Adrenal gland (tissue), 12 donors: ENCODE data around the gene C22orf31. TPM values are rescaled to one million over a fixed set of nuclear protein-coding genes. Genes with fewer than 3 reads are reported as not detected.

ENCODE experiments used
- DNase-seq, 7 donors: peaks; one replicate each; pipeline ENCODE4 v3.0.0-alpha.2; 2019 to 2020
- H3K27ac ChIP-seq, 5 donors: fragments of 200-600 bp; sonication (generic) in 4 of 5; 1 replicate in 3 of 5; 2 replicates in 2 of 5; pipeline versions ENCODE4 v1.5.1 to v1.8.0; 2016 to 2020; ENCODE audit warnings: mild to moderate bottlenecking in 1 of 5
- H3K27me3 ChIP-seq: fragments of 200-600 bp; 2 replicates; pipeline ENCODE4 v1.8.0; 2021
- H3K36me3 ChIP-seq, 2 donors: fragments of 200-600 bp; replicated peaks in 1 of 2; 1 replicate in 1 of 2; 2 replicates in 1 of 2; pipeline versions ENCODE4 v1.5.1 to v1.8.0; 2018 to 2022
- H3K4me1 ChIP-seq, 2 donors: fragments of 200-600 bp; replicated peaks in 1 of 2; 1 replicate in 1 of 2; 2 replicates in 1 of 2; pipeline versions ENCODE4 v1.5.1 to v1.8.0; 2018 to 2021
- H3K4me3 ChIP-seq, 4 donors: fragments of 200-600 bp; sonication (generic) in 3 of 4; one replicate each; pipeline ENCODE4 v1.5.1; 2016 to 2018
- H3K9me3 ChIP-seq, 3 donors: fragments of 200-600 bp; sonication (generic) in 1 of 3; replicated peaks in 1 of 3; 1 replicate in 2 of 3; 2 replicates in 1 of 3; pipeline versions ENCODE4 v1.5.1 to v1.8.0; 2016 to 2021
- POLR2A ChIP-seq, 2 donors: fragments of 450-650 bp; IDR thresholded peaks; one replicate each; pipeline ENCODE4 v1.6.1; 2017; ENCODE audit warnings: antibody characterized with exemption in 2 of 2, mild to moderate bottlenecking in 2 of 2, moderate library complexity in 1 of 2
- WGBS, 4 donors: extraction: QIAGEN DNeasy Blood & Tissue Kit in 2 of 4; methylation state at CpG; one replicate each; pipeline versions ENCODE4 v1.1.5 to v1.1.7; 2013 to 2017; 5-methylcytosine and 5-hydroxymethylcytosine counted together
- intact Hi-C, 2 donors: fragments of 100-400 bp; cut with DNase I; formaldehyde crosslinking; loops; one replicate each; pipeline versions ENCODE4 v1.14.1 to v1.15.0; 2022 to 2023
- polyA plus RNA-seq, 3 donors: library from polyadenylated mRNA; stranded (reverse); fragments of 200-250 nt in 2 of 3; fragments of 350-450 nt in 1 of 3; fragmentation: Illumina TruSeq in 1 of 3; extraction: RNeasy Lipid Tissue Mini Kit (QIAGEN cat#74804) in 1 of 3; gene quantifications; one replicate each; pipeline ENCODE4 v1.2.3, GENCODE V29; 2013 to 2014
- total RNA-seq, 9 donors: library from RNA; depleted of rRNA in 4 of 9; stranded (reverse); fragments of >200 nt in 4 of 9; fragments of 120-200 nt in 1 of 9; fragmentation: NEBNext Ultra II Directional in 1 of 9; extraction: Animal tissue kit (Norgen Biotek cat#: 25700) in 1 of 9; gene quantifications; one replicate each; pipeline versions ENCODE4 v1.1.0 to v1.2.4, GENCODE V29; 2013 to 2023
- TF ChIP-seq, protein P1 (sequence below), 6 experiments: fragments of 450-650 bp in 4 of 6; fragments of 200-600 bp in 2 of 6; sonication (generic) in 1 of 6; IDR thresholded peaks; 1 replicate in 5 of 6; 2 replicates in 1 of 6; pipeline versions ENCODE4 v1.5.1 to v1.8.0; 2016 to 2021; ENCODE audit warnings: antibody characterized with exemption in 6 of 6, mild to moderate bottlenecking in 2 of 6, moderate library complexity in 1 of 6
- donor health status: healthy with polysubstance abuse.
- donor health status: Bipolar disorder and iron deficiency.
- donor health status: DM: yes; HTN: yes; CAD: no.
- donor health status: DM: no; HTN: no; CAD: no.
- donor health status: DM: no; HTN: no; CAD: no.
- donor health status: DM: yes; HTN: yes; CAD: no.

The C22orf31 gene
- total and polyA plus RNA-seq, 12 donors = 0.11 to 1.9 (median 0.90) TPM; not detected in 8

DNA sequence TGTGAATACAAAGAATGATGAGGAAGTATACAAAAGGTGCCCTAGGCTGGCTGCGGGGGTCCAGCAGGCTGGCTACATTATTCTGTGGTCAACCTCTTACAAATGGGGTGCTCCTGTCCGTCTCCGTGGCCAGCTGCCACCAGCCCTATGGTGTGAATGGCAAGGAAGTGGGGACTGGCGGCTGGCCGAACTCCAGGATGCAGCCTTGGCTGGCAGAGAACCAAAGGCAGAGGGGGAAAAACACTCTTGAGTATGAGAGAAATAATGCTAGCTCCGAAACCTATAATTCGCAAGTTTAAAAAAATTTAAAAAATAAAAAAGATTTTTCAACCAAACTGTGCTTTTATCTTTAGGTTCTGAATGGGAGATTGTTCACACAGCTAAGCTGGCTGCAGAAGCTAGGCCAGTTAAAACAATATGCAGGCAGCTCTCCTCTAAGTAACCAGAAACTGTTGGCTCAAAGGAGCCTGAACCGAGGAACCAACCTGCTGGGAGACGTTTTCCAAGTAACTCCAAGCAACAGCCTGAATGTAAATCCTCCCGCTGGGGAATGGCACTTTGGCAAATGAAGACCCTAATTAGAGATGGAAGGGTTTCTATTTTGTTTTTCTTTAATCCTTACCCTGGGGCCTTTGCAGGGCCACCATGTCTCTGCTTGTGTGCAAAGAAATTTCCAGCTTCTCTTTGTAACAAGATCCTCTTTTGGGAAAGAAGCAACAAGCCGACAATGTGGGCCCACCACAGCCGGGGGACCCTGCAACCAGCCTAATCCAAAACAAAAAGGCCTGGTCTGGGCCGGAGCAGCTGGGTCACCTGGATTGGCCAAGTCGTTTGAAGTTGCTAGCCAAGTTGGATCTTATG is 50.2 kb downstream of the C22orf31 start:
- Histone ChIP-seq H3K4me1 (peaks cover 6 to 34% of the 10 kb centered on the region in 2 donors), H3K4me3 (no peak overlapping the region), H3K27ac (peak overlapping the region in 1 of 5 donors; percentile 32), H3K27me3 (no peaks in the 10 kb centered on the region), H3K36me3 (no peaks in the 10 kb centered on the region), H3K9me3 (no peaks in the 10 kb centered on the region)
- intact Hi-C loops = no loop called here
- TF ChIP-seq POLR2A (IDR thresholded peaks at IDR 0.05) = no peak
- TF ChIP-seq, protein P1, sequence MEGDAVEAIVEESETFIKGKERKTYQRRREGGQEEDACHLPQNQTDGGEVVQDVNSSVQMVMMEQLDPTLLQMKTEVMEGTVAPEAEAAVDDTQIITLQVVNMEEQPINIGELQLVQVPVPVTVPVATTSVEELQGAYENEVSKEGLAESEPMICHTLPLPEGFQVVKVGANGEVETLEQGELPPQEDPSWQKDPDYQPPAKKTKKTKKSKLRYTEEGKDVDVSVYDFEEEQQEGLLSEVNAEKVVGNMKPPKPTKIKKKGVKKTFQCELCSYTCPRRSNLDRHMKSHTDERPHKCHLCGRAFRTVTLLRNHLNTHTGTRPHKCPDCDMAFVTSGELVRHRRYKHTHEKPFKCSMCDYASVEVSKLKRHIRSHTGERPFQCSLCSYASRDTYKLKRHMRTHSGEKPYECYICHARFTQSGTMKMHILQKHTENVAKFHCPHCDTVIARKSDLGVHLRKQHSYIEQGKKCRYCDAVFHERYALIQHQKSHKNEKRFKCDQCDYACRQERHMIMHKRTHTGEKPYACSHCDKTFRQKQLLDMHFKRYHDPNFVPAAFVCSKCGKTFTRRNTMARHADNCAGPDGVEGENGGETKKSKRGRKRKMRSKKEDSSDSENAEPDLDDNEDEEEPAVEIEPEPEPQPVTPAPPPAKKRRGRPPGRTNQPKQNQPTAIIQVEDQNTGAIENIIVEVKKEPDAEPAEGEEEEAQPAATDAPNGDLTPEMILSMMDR (IDR thresholded peaks at IDR 0.05) = no peak
- WGBS, 4 donors = 46 to 64% (median 58%) methylated on average over 14 of the region's 14 CpGs
- DNase-seq = peak in 3 of 7 donors; percentile 22 to 49 (median 37)

DNA sequence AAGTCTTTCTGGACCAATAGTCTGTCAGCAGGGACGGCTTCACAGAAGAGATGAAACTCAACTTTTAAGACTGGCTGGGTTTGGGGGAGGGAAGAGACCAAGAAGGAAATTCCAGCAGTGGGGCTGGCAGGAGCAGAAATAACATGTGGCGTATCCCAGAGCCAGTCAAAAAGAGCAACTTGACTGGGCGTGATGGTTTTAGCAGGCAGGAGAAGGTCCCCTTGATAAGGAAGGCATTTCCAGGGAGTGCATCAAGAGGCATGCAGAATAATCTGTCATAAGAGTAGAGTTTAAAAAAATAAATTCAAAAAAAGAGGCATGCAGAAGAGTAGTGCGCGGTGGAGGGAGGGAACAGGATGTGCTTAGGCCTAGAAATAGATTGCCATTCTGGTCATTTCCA is 52.5 kb downstream of the C22orf31 start:
- peak in 1 of 7 donors; percentile 17 for DNase-seq
- no peak overlapping the region for H3K4me3 ChIP-seq
- H3K9me3 ChIP-seq = no peaks in the 10 kb centered on the region
- TF ChIP-seq, protein P1 (IDR thresholded peaks at IDR 0.05) = no peak
- 78 to 85% (median 82%) methylated on average over 5 of the region's 5 CpGs for WGBS, 4 donors
- H3K27me3 ChIP-seq = no peaks in the 10 kb centered on the region
- H3K27ac ChIP-seq = peak overlapping the region in 4 of 5 donors; percentile 38 to 72 (median 62)
- H3K4me1 ChIP-seq = peaks cover 20 to 45% of the 10 kb centered on the region in 2 donors
- no peaks in the 10 kb centered on the region for H3K36me3 ChIP-seq
- intact Hi-C loops = no loop called here

Other genes starting within 250 kb of the C22orf31 start
- 10 to 100 TPM in 8 of 9 donors, 1 to 10 TPM in 1; 8.3 to 40.9 (median 22.8) TPM for gene ZNRF3, start 178.3 kb downstream of the C22orf31 start, total RNA-seq
- gene ZNRF3, start 178.3 kb downstream of the C22orf31 start, polyA plus RNA-seq = 1 to 10 TPM; 3.1 to 8.7 (median 5.1) TPM
- gene KREMEN1, start 11.2 kb upstream of the C22orf31 start, total RNA-seq = 10 to 100 TPM in 8 of 9 donors, 1 to 10 TPM in 1; 4.3 to 58.7 (median 40.3) TPM
- 10 to 100 TPM in 2 of 3 donors, 1 to 10 TPM in 1; 9.3 to 20.2 (median 19.9) TPM for gene KREMEN1, start 11.2 kb upstream of the C22orf31 start, polyA plus RNA-seq
- gene EMID1, start 144.1 kb upstream of the C22orf31 start, total RNA-seq = 10 to 100 TPM; 12.7 to 70.9 (median 42.8) TPM
- gene EMID1, start 144.1 kb upstream of the C22orf31 start, polyA plus RNA-seq = 10 to 100 TPM in 2 of 3 donors, 1 to 10 TPM in 1; 2.5 to 36.9 (median 35.2) TPM
- gene RHBDD3, start 206.2 kb upstream of the C22orf31 start, total RNA-seq = 100 to 1,000 TPM in 1 of 9 donors, 10 to 100 TPM in 8; 27.4 to 103 (median 42.4) TPM
- gene RHBDD3, start 206.2 kb upstream of the C22orf31 start, polyA plus RNA-seq = 10 to 100 TPM; 12.2 to 76.3 (median 48.2) TPM
- 100 to 1,000 TPM; 152 to 302 (median 193) TPM for gene EWSR1, start 206.4 kb upstream of the C22orf31 start, total RNA-seq
- 100 to 1,000 TPM; 269 to 351 (median 278) TPM for gene EWSR1, start 206.4 kb upstream of the C22orf31 start, polyA plus RNA-seq
- gene GAS2L1, start 244.8 kb upstream of the C22orf31 start, total RNA-seq = 10 to 100 TPM in 8 of 9 donors, 1 to 10 TPM in 1; 5.3 to 87.3 (median 55.0) TPM
- 10 to 100 TPM in 2 of 3 donors, 1 to 10 TPM in 1; 3.6 to 42.1 (median 33.1) TPM for gene GAS2L1, start 244.8 kb upstream of the C22orf31 start, polyA plus RNA-seq